K562 (cell line): ENCODE results near the gene LILRB3. TPM values are rescaled to one million over a fixed set of nuclear protein-coding genes. Genes with fewer than 3 reads are reported as not detected.

Experiments
- BRD9 ChIP-seq: fragments of 450-650 bp; IDR thresholded peaks from 2 replicates; pipeline ENCODE4 v1.6.1; 2018; ENCODE audit warnings: low read depth; ENCODE audit not compliant: partially characterized antibody
- DIDO1 ChIP-seq: fragments of 450-650 bp; IDR thresholded peaks from 2 replicates; pipeline ENCODE4 v1.6.1; 2016; ENCODE audit warnings: low read depth, missing biosample characterization, missing genetic modification characterization
- DMBX1 ChIP-seq: fragments of 250-450 bp; sonication (Bioruptor Pico); IDR thresholded peaks from 2 replicates; pipeline ENCODE4 v1.8.0; 2022; ENCODE audit warnings: inconsistent platforms, mild to moderate bottlenecking, moderate library complexity, borderline replicate concordance
- HEY1 ChIP-seq: fragments of 250-450 bp; sonication (Bioruptor Pico); IDR thresholded peaks from 2 replicates; pipeline ENCODE4 v1.5.0; 2020; ENCODE audit warnings: mild to moderate bottlenecking, moderate library complexity, borderline replicate concordance
- HNRNPL ChIP-seq: fragments of 200-400 bp; formaldehyde crosslinking; IDR thresholded peaks from 2 replicates; pipeline ENCODE4 v1.6.1; 2017; ENCODE audit warnings: low read depth, mild to moderate bottlenecking, low read length
- MECOM ChIP-seq: fragments of 250-450 bp; sonication (Bioruptor Pico); IDR thresholded peaks from 2 replicates; pipeline ENCODE4 v1.8.0; 2022; ENCODE audit warnings: inconsistent platforms
- NCOA6 ChIP-seq: fragments of 450-650 bp; IDR thresholded peaks from 2 replicates; pipeline ENCODE4 v1.6.1; 2017; ENCODE audit warnings: mild to moderate bottlenecking
- NFE2 ChIP-seq: IDR thresholded peaks from 2 replicates; pipeline ENCODE4 v1.6.1; 2014; ENCODE audit warnings: antibody characterized with exemption, low read depth
- NFXL1 ChIP-seq: fragments of 450-650 bp; formaldehyde crosslinking; IDR thresholded peaks from 2 replicates; pipeline ENCODE4 v1.4.0; 2021; ENCODE audit warnings: mild to moderate bottlenecking
- NFYB ChIP-seq: IDR thresholded peaks from 2 replicates; pipeline ENCODE4 v1.6.1; 2011; ENCODE audit warnings: mild to moderate bottlenecking, moderate library complexity; ENCODE audit not compliant: insufficient read length; ENCODE audit errors: extremely low read depth
- POLR3G ChIP-seq: IDR thresholded peaks from 2 replicates; pipeline ENCODE4 v1.6.1; 2011; ENCODE audit not compliant: insufficient read length, insufficient replicate concordance; ENCODE audit errors: extremely low read depth
- RBM22 ChIP-seq: fragments of 200-400 bp; formaldehyde crosslinking; IDR thresholded peaks from 2 replicates; pipeline ENCODE4 v1.6.1; 2018; ENCODE audit warnings: low read length, low read depth; ENCODE audit not compliant: poor library complexity, severe bottlenecking
- SMAD4 ChIP-seq: fragments of 250-450 bp; sonication (Bioruptor Pico); conservative IDR thresholded peaks from 2 replicates; pipeline ENCODE4 v1.8.0; 2021; ENCODE audit warnings: inconsistent platforms, mild to moderate bottlenecking, moderate library complexity
- TBP ChIP-seq: optimal IDR thresholded peaks from 2 replicates; pipeline ENCODE3; 2011; ENCODE audit warnings: low read depth, low read length, improper control_type of control experiment
- WHSC1 ChIP-seq: IDR thresholded peaks from one replicate; pipeline ENCODE4 v1.6.1; 2012; ENCODE audit warnings: low read length, control low read depth, inconsistent platforms
- polyA plus RNA-seq, 8 experiments: library from polyadenylated mRNA; depleted of rRNA in 4 of 8; stranded (reverse) in 5 of 8; unstranded in 3 of 8; fragments of >200 nt; fragmentation: Nextera tagmentation in 2 of 8; fragmentation: Illumina TruSeq in 1 of 8; extraction: Ambion mirVana in 2 of 8; extraction: Trizol in 1 of 8; gene quantifications; 2 replicates each; pipeline versions ENCODE4 v1.2.1 to v1.2.3, GENCODE V29; 2011 to 2014; ENCODE audit warnings: inconsistent platforms in 1 of 8, missing spikeins in 1 of 8
- total RNA-seq, 7 experiments: library from RNA; depleted of rRNA in 6 of 7; stranded (reverse); fragments of >200 nt in 6 of 7; fragmentation: Illumina TruSeq in 2 of 7; extraction: Trizol in 2 of 7; gene quantifications; 2 replicates each; pipeline versions ENCODE4 v1.2.1 to v1.2.3, GENCODE V29; 2011 to 2021; ENCODE audit warnings: low replicate concordance in 1 of 7
- TF ChIP-seq, protein P1 (sequence below): fragments of 450-650 bp; IDR thresholded peaks from 2 replicates; pipeline ENCODE4 v1.6.1; 2017; ENCODE audit warnings: mild to moderate bottlenecking, moderate library complexity
- TF ChIP-seq, protein P2 (sequence below): fragments of 450-650 bp; conservative IDR thresholded peaks from 2 replicates; pipeline ENCODE4 v1.6.1; 2016; ENCODE audit warnings: missing genetic modification characterization, low read depth, mild to moderate bottlenecking, control low read depth, missing compliant biosample characterization
- TF ChIP-seq, protein P3 (sequence below): sonication (generic); formaldehyde crosslinking; IDR thresholded peaks from 2 replicates; pipeline ENCODE4 v1.8.1; 2023; ENCODE audit warnings: missing genetic modification reagents, mild to moderate bottlenecking, borderline replicate concordance
- TF ChIP-seq, protein P4 (sequence below): fragments of 250-450 bp; sonication (Bioruptor Pico); IDR thresholded peaks from 2 replicates; pipeline ENCODE4 v1.8.0; 2022; ENCODE audit warnings: moderate library complexity, mild to moderate bottlenecking, inconsistent platforms

The LILRB3 gene
- total and polyA plus RNA-seq, 9 of the 15 experiments (the other 6 are each of a cell fraction or from before 2014, with no cell fraction given), result 0.01 to 0.09 TPM; not detected in 7

DNA sequence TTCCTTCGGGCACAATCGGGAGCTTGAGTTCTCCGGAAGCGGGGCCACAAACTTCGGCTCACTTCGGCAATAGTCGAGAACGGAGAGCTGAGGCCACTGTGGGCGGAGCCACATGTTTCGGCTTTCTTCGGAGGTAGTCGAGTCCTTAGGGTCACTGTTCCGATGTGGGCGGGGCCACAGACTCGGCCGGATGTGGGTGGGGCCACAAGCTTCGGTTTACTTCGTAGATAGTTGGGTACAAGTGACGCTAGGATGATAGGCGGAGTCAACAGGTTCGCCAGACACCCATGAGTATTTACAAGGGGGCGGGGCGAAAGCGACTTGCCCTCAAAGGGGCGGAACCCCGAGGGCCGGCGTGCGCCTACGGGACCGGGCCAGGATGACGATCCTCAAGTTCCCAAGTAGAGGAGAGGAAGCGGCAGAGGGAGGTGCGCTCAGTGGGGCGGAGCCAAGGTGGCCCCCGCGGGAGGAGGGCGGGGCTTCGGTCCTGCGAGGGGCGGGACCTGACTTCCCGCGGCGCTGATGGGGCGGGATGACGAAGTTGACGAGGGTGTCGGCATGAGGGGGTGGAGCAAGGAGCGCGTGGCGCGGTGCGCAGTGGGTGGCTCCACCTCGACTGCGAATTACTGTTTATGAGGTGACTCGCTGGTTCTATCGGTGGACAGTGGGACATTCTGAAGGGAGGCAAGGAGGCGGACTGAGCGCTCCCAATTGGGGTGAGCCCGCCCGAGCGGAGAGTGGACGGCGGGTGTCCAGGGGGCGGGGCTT lies 32.9 kb downstream of the LILRB3 start (continued):
- TF ChIP-seq HEY1 (CRISPR knock-in tag) (no peak), RBM22 (no peak), NCOA6 (no peak), WHSC1 (no peak), TBP (no peak), DMBX1 (CRISPR knock-in tag) (no peak), POLR3G (no peak), NFE2 (no peak), BRD9 (peak; percentile 69), DIDO1 (no peak), MECOM (no peak), SMAD4 (CRISPR knock-in tag) (no peak; the same call in 1 of the 2 replicates), HNRNPL (no peak), NFYB (no peak), NFXL1 (CRISPR knock-in tag) (no peak)
- TF ChIP-seq, protein P1, sequence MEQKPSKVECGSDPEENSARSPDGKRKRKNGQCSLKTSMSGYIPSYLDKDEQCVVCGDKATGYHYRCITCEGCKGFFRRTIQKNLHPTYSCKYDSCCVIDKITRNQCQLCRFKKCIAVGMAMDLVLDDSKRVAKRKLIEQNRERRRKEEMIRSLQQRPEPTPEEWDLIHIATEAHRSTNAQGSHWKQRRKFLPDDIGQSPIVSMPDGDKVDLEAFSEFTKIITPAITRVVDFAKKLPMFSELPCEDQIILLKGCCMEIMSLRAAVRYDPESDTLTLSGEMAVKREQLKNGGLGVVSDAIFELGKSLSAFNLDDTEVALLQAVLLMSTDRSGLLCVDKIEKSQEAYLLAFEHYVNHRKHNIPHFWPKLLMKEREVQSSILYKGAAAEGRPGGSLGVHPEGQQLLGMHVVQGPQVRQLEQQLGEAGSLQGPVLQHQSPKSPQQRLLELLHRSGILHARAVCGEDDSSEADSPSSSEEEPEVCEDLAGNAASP, result no peak
- TF ChIP-seq, protein P2, sequence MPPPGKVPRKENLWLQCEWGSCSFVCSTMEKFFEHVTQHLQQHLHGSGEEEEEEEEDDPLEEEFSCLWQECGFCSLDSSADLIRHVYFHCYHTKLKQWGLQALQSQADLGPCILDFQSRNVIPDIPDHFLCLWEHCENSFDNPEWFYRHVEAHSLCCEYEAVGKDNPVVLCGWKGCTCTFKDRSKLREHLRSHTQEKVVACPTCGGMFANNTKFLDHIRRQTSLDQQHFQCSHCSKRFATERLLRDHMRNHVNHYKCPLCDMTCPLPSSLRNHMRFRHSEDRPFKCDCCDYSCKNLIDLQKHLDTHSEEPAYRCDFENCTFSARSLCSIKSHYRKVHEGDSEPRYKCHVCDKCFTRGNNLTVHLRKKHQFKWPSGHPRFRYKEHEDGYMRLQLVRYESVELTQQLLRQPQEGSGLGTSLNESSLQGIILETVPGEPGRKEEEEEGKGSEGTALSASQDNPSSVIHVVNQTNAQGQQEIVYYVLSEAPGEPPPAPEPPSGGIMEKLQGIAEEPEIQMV (tag), result no peak
- TF ChIP-seq, protein P3, sequence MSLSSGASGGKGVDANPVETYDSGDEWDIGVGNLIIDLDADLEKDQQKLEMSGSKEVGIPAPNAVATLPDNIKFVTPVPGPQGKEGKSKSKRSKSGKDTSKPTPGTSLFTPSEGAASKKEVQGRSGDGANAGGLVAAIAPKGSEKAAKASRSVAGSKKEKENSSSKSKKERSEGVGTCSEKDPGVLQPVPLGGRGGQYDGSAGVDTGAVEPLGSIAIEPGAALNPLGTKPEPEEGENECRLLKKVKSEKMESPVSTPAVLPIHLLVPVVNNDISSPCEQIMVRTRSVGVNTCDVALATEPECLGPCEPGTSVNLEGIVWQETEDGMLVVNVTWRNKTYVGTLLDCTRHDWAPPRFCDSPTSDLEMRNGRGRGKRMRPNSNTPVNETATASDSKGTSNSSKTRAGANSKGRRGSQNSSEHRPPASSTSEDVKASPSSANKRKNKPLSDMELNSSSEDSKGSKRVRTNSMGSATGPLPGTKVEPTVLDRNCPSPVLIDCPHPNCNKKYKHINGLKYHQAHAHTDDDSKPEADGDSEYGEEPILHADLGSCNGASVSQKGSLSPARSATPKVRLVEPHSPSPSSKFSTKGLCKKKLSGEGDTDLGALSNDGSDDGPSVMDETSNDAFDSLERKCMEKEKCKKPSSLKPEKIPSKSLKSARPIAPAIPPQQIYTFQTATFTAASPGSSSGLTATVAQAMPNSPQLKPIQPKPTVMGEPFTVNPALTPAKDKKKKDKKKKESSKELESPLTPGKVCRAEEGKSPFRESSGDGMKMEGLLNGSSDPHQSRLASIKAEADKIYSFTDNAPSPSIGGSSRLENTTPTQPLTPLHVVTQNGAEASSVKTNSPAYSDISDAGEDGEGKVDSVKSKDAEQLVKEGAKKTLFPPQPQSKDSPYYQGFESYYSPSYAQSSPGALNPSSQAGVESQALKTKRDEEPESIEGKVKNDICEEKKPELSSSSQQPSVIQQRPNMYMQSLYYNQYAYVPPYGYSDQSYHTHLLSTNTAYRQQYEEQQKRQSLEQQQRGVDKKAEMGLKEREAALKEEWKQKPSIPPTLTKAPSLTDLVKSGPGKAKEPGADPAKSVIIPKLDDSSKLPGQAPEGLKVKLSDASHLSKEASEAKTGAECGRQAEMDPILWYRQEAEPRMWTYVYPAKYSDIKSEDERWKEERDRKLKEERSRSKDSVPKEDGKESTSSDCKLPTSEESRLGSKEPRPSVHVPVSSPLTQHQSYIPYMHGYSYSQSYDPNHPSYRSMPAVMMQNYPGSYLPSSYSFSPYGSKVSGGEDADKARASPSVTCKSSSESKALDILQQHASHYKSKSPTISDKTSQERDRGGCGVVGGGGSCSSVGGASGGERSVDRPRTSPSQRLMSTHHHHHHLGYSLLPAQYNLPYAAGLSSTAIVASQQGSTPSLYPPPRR (CRISPR knock-in tag), result no peak
- TF ChIP-seq, protein P4, sequence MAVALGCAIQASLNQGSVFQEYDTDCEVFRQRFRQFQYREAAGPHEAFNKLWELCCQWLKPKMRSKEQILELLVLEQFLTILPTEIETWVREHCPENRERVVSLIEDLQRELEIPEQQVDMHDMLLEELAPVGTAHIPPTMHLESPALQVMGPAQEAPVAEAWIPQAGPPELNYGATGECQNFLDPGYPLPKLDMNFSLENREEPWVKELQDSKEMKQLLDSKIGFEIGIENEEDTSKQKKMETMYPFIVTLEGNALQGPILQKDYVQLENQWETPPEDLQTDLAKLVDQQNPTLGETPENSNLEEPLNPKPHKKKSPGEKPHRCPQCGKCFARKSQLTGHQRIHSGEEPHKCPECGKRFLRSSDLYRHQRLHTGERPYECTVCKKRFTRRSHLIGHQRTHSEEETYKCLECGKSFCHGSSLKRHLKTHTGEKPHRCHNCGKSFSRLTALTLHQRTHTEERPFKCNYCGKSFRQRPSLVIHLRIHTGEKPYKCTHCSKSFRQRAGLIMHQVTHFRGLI, result no peak
